K562 (cell line): Measurements from ENCODE around the gene B3GNT4. TPM values are rescaled to one million over a fixed set of nuclear protein-coding genes. Genes with fewer than 3 reads are reported as not detected.

Source experiments
- ARID4B ChIP-seq: sonication (generic); formaldehyde crosslinking; IDR thresholded peaks from 2 replicates; pipeline ENCODE4 v1.8.0; 2022; ENCODE audit warnings: mild to moderate bottlenecking, missing genetic modification reagents
- CHD7 ChIP-seq: fragments of 200-600 bp; sonication (generic); IDR thresholded peaks from one replicate; pipeline ENCODE4 v1.6.1; 2012; ENCODE audit warnings: mild to moderate bottlenecking, low read depth, low read length, inconsistent platforms
- GMEB1 ChIP-seq: fragments of 250-450 bp; sonication (Bioruptor Pico); IDR thresholded peaks from 2 replicates; pipeline ENCODE4 v1.4.0; 2020; ENCODE audit warnings: mild to moderate bottlenecking
- POU5F1 ChIP-seq: fragments of 150-350 bp; IDR thresholded peaks from 2 replicates; pipeline ENCODE4 v1.6.1; 2014; ENCODE audit warnings: borderline replicate concordance, low read length, low read depth, mild to moderate bottlenecking; ENCODE audit not compliant: partially characterized antibody
- SRSF9 ChIP-seq: fragments of 200-400 bp; formaldehyde crosslinking; IDR thresholded peaks from 2 replicates; pipeline ENCODE4 v1.6.1; 2017; ENCODE audit warnings: low read depth, low read length, borderline replicate concordance
- STAT5B ChIP-seq: fragments of 250-450 bp; sonication (Bioruptor Pico); IDR thresholded peaks from 2 replicates; pipeline ENCODE4 v1.8.0; 2021; ENCODE audit warnings: mild to moderate bottlenecking, inconsistent platforms
- TCF3 ChIP-seq: sonication (generic); formaldehyde crosslinking; IDR thresholded peaks from 2 replicates; pipeline ENCODE4 v1.4.0; 2020; ENCODE audit warnings: mild to moderate bottlenecking, missing genetic modification reagents
- ZC3H8 ChIP-seq: fragments of 450-650 bp; IDR thresholded peaks from 2 replicates; pipeline ENCODE4 v1.6.1; 2017
- ZNF766 ChIP-seq: fragments of 200-800 bp; sonication (Bioruptor generic); conservative IDR thresholded peaks from 2 replicates; pipeline ENCODE4 v1.6.1; 2016; ENCODE audit warnings: missing genetic modification characterization, missing compliant biosample characterization
- polyA plus RNA-seq, 8 experiments: library from polyadenylated mRNA; depleted of rRNA in 4 of 8; stranded (reverse) in 5 of 8; unstranded in 3 of 8; fragments of >200 nt; fragmentation: Nextera tagmentation in 2 of 8; fragmentation: Illumina TruSeq in 1 of 8; extraction: Ambion mirVana in 2 of 8; extraction: Trizol in 1 of 8; gene quantifications; 2 replicates each; pipeline versions ENCODE4 v1.2.1 to v1.2.3, GENCODE V29; 2011 to 2014; ENCODE audit warnings: inconsistent platforms in 1 of 8, missing spikeins in 1 of 8
- total RNA-seq, 7 experiments: library from RNA; depleted of rRNA in 6 of 7; stranded (reverse); fragments of >200 nt in 6 of 7; fragmentation: Illumina TruSeq in 2 of 7; extraction: Trizol in 2 of 7; gene quantifications; 2 replicates each; pipeline versions ENCODE4 v1.2.1 to v1.2.3, GENCODE V29; 2011 to 2021; ENCODE audit warnings: low replicate concordance in 1 of 7

Gene B3GNT4
- total and polyA plus RNA-seq, 9 of the 15 experiments (the other 6 are each of a cell fraction or from before 2014, with no cell fraction given) = 0.17 to 3.2 (median 1.3) TPM

GRCh38 chr12:122226366-122227125, 23.0 kb downstream of the B3GNT4 start (continued):
- no peak for TF ChIP-seq POU5F1
- no peak for TF ChIP-seq ZNF766 (CRISPR knock-in tag)
- TF ChIP-seq SRSF9 = no peak
- no peak for TF ChIP-seq STAT5B (CRISPR knock-in tag)
- no peak for TF ChIP-seq ZC3H8
- no peak for TF ChIP-seq GMEB1
- TF ChIP-seq CHD7 = no peak
- TF ChIP-seq TCF3 (CRISPR knock-in tag) = peak; percentile 31; the same call in 1 of the 2 replicates
- peak; percentile 89; the same call in 1 of the 2 replicates for TF ChIP-seq ARID4B (CRISPR knock-in tag)
